GM12872 (cell line): ENCODE data around the gene EXOC3.

Experiments used
- TF ChIP-seq, protein P1 (sequence below): IDR thresholded peaks from 3 replicates; pipeline ENCODE4 v1.5.1; 2011; ENCODE audit warnings: low read depth, mild to moderate bottlenecking, low read length, moderate library complexity; ENCODE audit not compliant: insufficient read depth

Gene EXOC3

DNA sequence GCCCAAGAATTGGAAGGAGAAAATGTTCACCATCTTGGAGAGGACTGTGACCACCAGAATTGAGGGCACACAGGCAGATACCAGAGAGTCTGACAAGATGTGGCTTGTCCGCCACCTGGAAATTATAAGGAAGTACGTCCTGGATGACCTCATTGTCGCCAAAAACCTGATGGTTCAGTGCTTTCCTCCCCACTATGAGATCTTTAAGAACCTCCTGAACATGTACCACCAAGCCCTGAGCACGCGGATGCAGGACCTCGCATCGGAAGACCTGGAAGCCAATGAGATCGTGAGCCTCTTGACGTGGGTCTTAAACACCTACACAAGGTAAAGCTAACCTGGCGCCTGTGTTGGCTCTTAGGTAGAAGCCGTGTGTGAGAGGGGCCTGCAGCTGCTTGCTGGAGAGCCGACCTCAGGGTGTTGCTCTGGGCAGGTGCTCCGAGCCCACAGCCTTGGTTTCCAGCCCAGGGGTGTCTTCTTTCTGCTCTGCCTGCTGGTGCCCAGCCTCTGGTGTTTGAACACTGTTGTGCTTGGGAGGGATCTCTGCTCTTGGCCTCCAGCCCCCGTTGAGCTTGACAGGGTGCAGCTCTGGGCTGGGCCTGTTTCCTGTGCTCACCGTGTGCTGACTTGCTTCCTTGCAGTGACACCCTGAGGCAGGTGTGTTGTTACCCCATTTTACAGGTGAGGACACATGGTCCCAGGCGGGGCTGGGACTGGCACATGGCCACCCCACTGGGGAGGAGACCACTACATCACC lies 10.9 kb downstream of the EXOC3 start:
- TF ChIP-seq, protein P1, sequence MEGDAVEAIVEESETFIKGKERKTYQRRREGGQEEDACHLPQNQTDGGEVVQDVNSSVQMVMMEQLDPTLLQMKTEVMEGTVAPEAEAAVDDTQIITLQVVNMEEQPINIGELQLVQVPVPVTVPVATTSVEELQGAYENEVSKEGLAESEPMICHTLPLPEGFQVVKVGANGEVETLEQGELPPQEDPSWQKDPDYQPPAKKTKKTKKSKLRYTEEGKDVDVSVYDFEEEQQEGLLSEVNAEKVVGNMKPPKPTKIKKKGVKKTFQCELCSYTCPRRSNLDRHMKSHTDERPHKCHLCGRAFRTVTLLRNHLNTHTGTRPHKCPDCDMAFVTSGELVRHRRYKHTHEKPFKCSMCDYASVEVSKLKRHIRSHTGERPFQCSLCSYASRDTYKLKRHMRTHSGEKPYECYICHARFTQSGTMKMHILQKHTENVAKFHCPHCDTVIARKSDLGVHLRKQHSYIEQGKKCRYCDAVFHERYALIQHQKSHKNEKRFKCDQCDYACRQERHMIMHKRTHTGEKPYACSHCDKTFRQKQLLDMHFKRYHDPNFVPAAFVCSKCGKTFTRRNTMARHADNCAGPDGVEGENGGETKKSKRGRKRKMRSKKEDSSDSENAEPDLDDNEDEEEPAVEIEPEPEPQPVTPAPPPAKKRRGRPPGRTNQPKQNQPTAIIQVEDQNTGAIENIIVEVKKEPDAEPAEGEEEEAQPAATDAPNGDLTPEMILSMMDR: no peak

DNA sequence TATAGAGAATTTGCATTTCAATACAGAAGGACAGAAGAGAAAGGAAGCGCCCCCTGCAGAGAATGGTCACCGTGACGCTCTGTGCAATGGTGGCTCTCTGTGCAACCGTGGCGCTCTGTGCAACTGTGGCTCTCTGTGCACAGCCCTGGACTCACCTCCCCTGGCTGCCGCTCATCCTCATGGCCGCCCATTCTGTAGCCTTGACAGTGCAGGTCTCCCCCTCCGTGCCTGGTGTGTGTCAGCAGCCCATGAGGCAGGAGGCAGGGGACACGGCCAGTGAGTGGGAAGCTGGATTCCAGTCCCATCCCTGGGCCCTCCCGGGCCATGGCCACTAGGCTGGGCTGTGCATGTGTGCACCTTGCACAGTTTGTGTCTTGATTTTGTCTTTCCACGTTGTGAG lies 12.0 kb downstream of the EXOC3 start:
- TF ChIP-seq, protein P1: no peak

DNA sequence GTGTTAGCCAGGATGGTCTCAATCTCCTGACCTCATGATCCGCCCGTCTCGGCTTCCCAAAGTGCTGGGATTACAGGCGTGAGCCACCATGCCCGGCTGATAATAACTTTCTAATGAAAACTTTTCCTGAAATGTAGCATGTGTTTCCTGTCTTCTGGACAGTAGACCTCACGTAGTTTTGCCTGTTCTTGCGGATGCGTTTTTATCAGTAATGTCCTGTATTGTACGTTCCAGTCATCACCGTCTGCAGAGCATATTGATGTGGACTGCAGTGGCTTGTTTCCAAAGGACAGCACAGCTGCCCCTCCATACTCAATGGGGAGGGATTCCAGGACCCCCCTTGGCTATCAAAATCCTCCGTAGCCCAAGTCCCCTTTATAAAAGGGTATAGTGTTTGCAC lies 12.8 kb downstream of the EXOC3 start:
- TF ChIP-seq, protein P1: no peak

DNA sequence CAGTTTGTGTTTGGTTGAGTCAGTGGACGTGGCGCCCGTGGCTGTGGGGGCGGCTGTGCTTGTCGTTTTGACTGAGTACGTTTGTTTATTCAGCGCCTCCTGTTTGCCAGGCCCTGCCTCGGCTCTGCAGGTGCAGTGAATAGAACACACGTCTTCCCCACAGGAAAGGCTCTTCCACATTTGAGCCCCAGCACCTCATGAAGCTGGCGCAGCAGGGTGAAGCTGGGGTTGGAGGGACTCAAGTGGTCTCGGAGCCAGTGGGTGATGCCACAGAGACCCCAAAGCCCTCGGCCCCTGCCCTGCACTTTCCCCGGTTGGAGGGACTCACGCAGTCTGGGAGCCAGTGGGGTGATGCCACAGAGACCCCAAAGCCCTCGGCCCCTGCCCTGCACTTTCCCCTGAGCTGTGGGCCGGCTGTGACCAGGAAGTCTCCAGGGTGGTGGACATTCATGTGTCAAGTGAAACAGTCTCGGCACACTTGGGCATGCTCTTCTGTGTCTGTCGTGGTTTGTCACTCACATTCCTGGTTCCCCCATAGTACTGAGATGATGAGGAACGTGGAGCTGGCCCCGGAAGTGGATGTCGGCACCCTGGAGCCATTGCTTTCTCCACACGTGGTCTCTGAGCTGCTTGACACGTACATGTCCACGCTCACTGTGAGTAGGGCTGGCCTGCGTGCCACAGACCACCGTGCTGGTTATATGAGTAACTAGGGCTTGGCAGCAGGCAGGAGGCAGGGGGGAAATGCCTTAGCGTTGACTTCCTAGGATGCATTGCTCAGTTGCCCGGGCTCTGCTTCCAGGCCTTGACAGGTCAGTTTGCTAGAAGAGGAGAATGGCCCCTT lies 13.6 kb downstream of the EXOC3 start:
- TF ChIP-seq, protein P1: no peak

DNA sequence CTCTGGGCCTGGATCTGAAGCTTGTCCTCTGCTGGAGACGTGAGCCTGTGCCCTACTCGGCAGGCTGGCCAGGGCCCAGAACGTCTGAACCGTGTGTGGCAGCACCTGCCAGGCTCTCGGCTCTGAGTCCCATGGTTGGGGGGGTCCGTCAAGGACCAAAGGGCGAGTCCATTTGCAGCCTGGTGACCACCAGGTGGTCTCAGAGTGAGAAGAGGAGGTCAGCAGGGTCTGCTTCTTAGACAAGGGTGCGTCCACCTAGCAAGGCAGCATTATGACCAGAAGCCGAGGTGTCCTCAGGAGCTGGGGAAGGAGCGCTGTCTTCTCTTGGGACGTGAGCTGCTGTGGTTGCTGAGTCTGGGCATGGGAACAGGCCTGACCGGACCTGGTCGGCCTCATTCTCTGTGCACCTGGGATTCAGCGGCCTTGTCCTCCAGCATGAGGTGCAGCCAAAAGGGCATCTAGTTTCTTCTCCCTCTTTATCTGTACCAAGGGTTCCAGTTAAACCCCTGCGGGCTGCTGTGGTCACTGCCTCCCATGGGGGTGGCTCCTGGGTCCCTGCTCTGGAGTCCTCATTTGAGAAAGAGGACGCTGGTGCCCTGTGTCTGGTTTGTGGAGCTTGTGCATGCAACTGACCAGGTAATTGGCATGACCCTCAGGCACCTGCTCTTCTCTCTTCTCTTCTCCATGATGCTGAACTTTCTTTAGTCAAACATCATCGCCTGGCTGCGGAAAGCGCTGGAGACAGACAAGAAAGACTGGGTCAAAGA lies 14.4 kb downstream of the EXOC3 start:
- TF ChIP-seq, protein P1: no peak

DNA sequence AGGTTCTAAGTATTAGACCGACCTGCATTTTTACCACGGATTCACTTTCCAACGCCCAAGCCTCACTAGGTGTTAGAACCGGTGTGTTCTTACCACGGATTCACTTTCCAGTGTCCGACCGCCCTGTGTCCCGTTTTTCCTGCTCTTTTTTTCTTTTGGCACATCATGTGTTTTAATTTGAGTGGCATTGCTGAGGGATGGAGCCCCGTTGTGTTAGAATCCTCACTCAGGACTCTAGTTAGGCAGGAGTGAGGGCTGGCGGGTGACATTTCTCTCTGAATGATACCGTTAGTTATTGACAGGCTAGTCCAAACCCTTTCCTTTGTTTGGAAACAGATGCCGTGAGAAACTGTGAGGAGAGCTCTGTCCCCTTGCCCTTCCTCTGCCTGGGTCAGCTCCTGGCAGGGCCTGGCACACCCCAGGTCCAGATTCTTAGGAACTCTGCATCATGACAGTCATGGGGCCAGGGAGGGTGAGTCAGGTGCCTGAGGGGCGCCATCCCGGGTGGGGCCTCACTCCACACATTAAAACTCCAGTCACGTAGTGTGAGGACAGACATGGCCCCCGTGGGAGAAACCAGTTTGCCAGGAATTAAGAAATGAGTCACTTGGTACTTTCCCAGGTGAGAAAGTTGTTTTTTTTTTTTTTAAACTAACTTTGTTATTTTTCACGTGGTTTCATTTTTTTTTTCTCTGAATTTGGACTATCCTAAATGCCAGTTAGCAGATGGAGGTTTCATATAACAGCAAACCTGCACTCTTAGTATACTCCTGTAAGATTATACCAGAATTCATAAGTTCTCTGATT lies 15.8 kb downstream of the EXOC3 start:
- TF ChIP-seq, protein P1: no peak
